K562 (cell line): ENCODE results near the gene SOAT2.

ENCODE experiments used
- EP300 ChIP-seq: IDR thresholded peaks from 2 replicates; pipeline ENCODE4 v1.6.1; 2012; ENCODE audit warnings: low read length, improper control_type of control experiment
- KLF10 ChIP-seq: fragments of 250-450 bp; sonication (Bioruptor Pico); IDR thresholded peaks from 2 replicates; pipeline ENCODE4 v1.6.1; 2021; ENCODE audit warnings: matching md5 sums
- SIN3B ChIP-seq: fragments of 450-650 bp; IDR thresholded peaks from 2 replicates; pipeline ENCODE4 v1.6.1; 2017; ENCODE audit warnings: low read depth, mild to moderate bottlenecking, moderate library complexity
- TF ChIP-seq, protein P1 (sequence below): fragments of 450-650 bp; IDR thresholded peaks from 2 replicates; pipeline ENCODE4 v1.6.1; 2016; ENCODE audit warnings: antibody characterized with exemption

DNA sequence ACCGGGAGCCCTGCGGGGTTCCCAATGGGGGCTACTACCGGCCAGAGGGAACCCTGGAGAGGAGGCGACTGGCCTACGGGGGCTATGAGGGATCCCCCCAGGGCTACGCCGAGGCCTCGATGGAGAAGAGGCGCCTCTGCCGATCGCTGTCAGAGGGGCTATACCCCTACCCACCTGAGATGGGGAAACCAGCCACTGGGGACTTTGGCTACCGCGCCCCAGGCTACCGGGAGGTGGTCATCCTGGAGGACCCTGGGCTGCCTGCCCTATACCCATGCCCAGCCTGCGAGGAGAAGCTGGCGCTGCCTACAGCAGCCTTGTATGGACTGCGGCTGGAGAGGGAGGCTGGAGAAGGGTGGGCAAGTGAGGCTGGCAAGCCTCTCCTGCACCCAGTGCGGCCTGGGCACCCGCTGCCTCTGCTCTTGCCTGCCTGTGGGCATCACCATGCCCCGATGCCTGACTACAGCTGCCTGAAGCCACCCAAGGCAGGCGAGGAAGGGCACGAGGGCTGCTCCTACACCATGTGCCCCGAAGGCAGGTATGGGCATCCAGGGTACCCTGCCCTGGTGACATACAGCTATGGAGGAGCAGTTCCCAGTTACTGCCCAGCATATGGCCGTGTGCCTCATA, 43.7 kb upstream of the SOAT2 start:
- TF ChIP-seq EP300: no peak
- no peak for TF ChIP-seq KLF10
- TF ChIP-seq SIN3B: no peak
- TF ChIP-seq, protein P1, sequence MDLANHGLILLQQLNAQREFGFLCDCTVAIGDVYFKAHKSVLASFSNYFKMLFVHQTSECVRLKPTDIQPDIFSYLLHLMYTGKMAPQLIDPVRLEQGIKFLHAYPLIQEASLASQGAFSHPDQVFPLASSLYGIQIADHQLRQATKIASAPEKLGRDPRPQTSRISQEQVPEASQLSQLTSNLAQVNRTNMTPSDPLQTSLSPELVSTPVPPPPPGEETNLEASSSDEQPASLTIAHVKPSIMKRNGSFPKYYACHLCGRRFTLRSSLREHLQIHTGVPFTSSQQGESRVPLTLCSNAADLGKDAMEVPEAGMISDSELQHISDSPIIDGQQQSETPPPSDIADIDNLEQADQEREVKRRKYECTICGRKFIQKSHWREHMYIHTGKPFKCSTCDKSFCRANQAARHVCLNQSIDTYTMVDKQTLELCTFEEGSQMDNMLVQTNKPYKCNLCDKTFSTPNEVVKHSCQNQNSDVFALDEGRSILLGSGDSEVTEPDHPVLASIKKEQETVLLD: no peak
